Retinal pigment epithelial cell (primary cell): Measurements from ENCODE around the gene GATA5.

Source experiments
- DNase-seq: peaks from one replicate; pipeline ENCODE4 v3.0.0-alpha.2; 2010; ENCODE audit warnings: low read depth
- H3K4me3 ChIP-seq: 2 replicates; pipeline ENCODE4 v1.5.1; 2011; ENCODE audit warnings: mild to moderate bottlenecking, low read length, control low read depth, moderate library complexity
- TF ChIP-seq, protein P1 (sequence below): conservative IDR thresholded peaks from 2 replicates; pipeline ENCODE4 v1.5.1; 2011; ENCODE audit warnings: low read depth, low read length, control low read depth, inconsistent platforms

Gene GATA5

DNA sequence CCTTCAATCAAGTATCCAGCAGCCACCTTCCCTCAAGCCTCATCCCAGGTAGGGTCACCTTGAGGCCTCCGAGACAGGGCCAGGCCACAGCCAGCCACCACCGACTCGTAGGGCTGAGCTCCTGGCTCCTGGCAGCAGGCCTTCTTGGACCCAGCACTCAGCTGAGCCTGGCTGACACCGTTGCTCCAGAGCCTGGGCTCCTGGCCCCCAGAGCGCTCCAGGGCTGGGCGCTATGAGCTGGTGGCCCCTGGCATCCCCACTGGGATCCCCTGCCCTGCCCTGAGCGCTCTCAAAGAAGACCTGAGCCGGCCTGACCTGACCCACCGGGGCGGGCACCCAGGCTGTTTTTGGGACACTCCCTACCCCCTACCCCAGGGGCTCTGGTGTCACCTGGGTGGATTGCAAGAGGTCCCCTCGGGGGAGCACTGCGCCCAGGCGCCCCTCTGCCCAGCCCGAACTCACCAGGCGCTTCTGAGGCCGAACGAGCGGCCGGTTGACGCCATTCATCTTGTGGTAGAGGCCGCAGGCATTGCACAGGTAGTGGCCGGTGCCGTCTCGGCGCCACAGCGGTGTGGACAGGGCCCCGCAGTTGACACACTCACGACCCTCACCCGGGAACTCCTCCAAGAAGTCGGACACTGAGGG, 2.7 kb downstream of the GATA5 start:
- TF ChIP-seq, protein P1, sequence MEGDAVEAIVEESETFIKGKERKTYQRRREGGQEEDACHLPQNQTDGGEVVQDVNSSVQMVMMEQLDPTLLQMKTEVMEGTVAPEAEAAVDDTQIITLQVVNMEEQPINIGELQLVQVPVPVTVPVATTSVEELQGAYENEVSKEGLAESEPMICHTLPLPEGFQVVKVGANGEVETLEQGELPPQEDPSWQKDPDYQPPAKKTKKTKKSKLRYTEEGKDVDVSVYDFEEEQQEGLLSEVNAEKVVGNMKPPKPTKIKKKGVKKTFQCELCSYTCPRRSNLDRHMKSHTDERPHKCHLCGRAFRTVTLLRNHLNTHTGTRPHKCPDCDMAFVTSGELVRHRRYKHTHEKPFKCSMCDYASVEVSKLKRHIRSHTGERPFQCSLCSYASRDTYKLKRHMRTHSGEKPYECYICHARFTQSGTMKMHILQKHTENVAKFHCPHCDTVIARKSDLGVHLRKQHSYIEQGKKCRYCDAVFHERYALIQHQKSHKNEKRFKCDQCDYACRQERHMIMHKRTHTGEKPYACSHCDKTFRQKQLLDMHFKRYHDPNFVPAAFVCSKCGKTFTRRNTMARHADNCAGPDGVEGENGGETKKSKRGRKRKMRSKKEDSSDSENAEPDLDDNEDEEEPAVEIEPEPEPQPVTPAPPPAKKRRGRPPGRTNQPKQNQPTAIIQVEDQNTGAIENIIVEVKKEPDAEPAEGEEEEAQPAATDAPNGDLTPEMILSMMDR: no peak
- no peak for DNase-seq
- H3K4me3 ChIP-seq: no peak overlapping the region

DNA sequence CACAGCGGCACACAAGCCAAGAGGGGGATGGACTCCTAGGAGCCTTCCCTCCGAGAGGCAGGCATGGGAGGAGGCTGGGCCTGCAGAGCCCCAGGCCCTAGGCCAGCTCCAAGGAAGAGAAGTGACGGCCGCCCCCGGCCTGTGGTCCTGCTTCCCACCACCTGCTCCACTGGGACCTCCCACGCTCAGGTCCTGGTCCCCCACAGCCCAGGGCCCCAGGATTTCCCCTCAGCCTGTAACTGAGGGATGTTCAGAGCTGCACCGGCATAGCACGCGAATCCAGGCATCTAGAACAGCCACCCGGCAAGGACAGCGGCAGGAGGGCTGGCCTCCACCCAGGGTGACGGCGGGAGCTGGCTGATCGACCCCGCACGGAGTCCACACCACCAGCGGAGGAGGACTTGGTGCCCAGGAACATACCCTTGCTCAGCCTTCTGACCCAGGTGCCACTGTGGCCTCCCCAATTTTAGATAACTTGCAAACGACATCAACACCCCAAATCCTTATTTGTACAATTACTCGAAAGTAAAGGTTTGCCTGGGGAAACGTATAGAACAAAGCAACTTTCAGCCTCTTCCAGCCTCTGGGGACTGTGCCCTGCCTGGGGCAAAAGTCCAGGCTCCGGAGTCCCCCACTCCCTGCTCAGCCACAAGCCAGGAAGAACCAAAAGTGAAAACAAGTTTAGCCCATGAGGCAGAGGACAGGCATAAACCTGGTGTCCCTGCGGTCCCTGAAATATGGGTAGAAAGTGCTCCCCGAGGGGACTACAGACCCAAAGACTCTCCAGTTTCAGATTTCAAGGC, 3.5 kb downstream of the GATA5 start:
- no peak overlapping the region for H3K4me3 ChIP-seq
- DNase-seq: no peak
- TF ChIP-seq, protein P1: no peak

DNA sequence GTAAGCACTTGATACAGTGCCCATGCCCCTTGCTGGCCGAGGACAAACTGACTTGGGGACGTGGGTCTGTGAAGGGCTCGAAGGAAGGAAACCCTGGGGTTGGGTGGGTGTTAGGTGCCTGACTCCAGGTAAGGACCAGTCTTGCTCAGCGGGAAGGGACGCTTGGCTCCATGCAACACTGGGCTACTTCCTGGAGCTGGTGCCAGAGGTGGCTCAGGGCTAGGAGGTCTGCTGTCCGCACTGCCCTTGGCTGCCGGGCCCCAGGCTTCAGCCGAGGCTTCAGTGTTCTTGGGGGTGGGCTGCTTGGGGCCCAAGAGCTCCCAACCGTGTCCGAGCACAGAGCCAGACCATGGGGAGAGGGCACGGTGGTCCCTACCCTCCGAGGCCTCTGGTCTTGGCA, 5.3 kb downstream of the GATA5 start:
- DNase-seq: no peak
- no peak overlapping the region for H3K4me3 ChIP-seq
- TF ChIP-seq, protein P1: no peak

DNA sequence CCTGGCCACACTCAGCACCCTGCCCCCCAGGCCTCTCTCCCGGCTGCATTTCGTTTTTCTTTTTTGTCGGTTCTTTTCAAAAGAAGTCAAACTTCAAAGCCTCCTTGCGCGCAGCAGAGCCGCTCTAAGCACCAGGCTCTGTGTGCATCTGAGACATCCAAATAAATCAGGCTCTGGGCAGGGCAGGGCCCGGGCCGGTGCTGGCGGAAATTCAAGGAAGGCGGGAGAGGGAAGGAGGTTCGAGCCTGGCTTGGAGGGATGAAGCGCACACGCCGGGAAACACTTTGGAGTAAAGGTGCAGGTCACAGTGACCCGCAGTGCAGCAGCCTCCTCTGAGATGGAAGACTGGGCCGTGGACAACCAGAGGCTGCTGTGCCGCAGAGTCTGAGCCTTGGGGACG, 5.8 kb downstream of the GATA5 start:
- TF ChIP-seq, protein P1: no peak
- DNase-seq: no peak
- no peak overlapping the region for H3K4me3 ChIP-seq

DNA sequence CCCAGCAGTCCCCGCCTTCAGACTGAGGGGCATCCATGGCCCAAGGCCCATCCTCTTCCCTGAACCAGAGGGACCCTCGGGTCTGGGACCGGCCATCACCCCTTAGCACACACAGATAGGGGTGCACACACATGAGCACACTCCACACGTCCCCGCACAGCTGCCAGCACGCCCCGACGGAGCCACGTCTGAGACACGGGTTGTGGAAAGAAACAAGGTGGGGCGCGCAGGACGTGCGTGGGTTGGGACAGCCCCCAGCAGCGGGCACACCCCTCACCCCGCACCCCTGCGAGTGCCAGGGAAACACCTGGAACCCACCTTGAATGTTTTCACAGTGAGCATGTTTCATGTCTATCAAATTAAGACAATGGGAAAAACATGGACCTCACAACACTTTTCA, 6.4 kb downstream of the GATA5 start:
- TF ChIP-seq, protein P1: no peak
- no peak for DNase-seq
- no peak overlapping the region for H3K4me3 ChIP-seq

DNA sequence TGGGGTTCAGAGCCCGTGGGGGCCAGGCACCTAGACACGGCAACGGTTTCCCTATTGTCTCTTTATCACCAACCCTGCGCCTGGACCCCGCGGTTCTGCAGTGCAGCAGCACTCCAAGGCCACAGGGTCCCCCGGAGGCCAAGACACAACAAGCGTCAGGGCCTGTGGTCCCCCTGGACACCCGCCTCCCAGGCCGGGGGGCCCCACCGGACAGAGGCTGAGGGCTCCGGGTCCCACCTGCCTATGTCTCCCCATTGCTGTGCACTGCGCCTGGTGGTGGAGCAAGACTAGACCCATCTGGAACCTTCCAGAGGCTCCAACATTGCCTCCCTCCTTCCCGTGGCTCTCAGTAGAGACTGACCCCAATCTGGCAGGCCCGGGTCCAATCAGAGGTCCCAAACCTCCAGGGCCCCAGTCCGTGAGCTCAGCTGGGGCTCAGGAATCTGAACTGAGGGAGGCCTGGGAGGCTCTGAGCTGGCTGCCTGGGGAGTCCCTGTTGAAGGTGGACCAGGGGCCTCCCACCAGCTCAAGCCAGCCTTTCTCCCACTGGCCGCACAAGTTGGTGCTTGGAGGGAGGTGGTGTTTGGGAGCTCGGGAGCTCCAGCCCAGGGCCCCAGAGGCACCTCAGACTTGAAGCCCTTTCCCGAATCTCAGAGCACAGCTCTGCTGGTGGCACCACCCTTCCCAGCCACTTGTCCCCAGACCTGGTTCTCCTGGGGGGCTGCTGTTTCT, 8.8 kb downstream of the GATA5 start:
- no peak overlapping the region for H3K4me3 ChIP-seq
- TF ChIP-seq, protein P1: no peak
- no peak for DNase-seq
